Endothelial cell of umbilical vein (primary cell): ENCODE results near the gene KRT12. TPM values are rescaled to one million over a fixed set of nuclear protein-coding genes. Genes with fewer than 3 reads are reported as not detected.

Experiments used
- BruUV-seq: library from RNA; stranded (reverse); fragments of 400-500 nt; replicated peaks from 2 replicates; lab custom pipeline; 2021; lab: Mats Ljungman, UMichigan
- CTCF ChIA-PET: fragments of 300-600, 350-600 bp; sonication (Branson Sonifier 250); formaldehyde crosslinking; loops from one replicate; lab custom pipeline; 2021; ENCODE audit warnings: antibody characterized with exemption, inconsistent platforms; lab: Charles Lee
- POLR2A ChIA-PET: fragments of 300-600, 350-600 bp; sonication (Branson Sonifier 250); formaldehyde crosslinking; loops from one replicate; lab custom pipeline; 2021; ENCODE audit warnings: antibody characterized with exemption, inconsistent platforms; lab: Charles Lee
- DNase-seq: peaks from one replicate; pipeline ENCODE4 v3.0.0-alpha.2; 2011; ENCODE audit warnings: low read depth, low spot score
- FAIRE-seq: peaks from 2 replicates; lab custom pipeline; 2011; peaks lifted over from hg19 to GRCh38; lab: Jason Lieb, UNC
- H2AFZ ChIP-seq: 2 replicates; pipeline ENCODE4 v1.6.0; 2012; ENCODE audit warnings: low read depth, low read length, control low read depth, inconsistent platforms
- H3K27ac ChIP-seq: 2 replicates; pipeline ENCODE4 v1.5.1; 2011; ENCODE audit warnings: low read depth, mild to moderate bottlenecking, control low read depth, low read length, moderate library complexity; ENCODE audit not compliant: insufficient read depth
- H3K27me3 ChIP-seq, 2 experiments: 2 replicates each; pipeline versions ENCODE4 v1.6.0 to v1.6.1; 2011; ENCODE audit warnings: low read length in 2 of 2, mixed read lengths in 1 of 2; ENCODE audit not compliant: control insufficient read depth in 2 of 2, insufficient read depth in 2 of 2
- H3K36me3 ChIP-seq, 2 experiments: 2 replicates in 1 of 2; 3 replicates in 1 of 2; pipeline ENCODE4 v1.5.1; 2011; ENCODE audit warnings: low read length in 2 of 2, mild to moderate bottlenecking in 1 of 2, moderate library complexity in 1 of 2; ENCODE audit not compliant: control insufficient read depth in 2 of 2, insufficient read depth in 2 of 2; ENCODE audit errors: extremely low read depth in 1 of 2
- H3K4me1 ChIP-seq: 3 replicates; pipeline ENCODE4 v1.5.1; 2011; ENCODE audit warnings: mild to moderate bottlenecking, low read length; ENCODE audit not compliant: control insufficient read depth, insufficient read depth; ENCODE audit errors: extremely low read depth
- H3K4me2 ChIP-seq: 2 replicates; pipeline ENCODE4 v1.6.1; 2011; ENCODE audit warnings: low read length, control low read depth, mixed read lengths; ENCODE audit not compliant: insufficient read depth
- H3K4me3 ChIP-seq, 3 experiments: fragments of 200-600 bp in 1 of 3; sonication (generic), shearing (Covaris generic) in 1 of 3; replicated peaks in 1 of 3; 2 replicates each; pipeline ENCODE4 v1.5.1; 2011 to 2016; ENCODE audit warnings: control low read depth in 3 of 3, low read length in 3 of 3, mild to moderate bottlenecking in 2 of 3, inconsistent platforms in 1 of 3, low read depth in 1 of 3, moderate library complexity in 1 of 3; ENCODE audit not compliant: insufficient read depth in 1 of 3
- H3K79me2 ChIP-seq: 2 replicates; pipeline ENCODE4 v1.6.0; 2012; ENCODE audit warnings: low read length, inconsistent platforms; ENCODE audit not compliant: control insufficient read depth, insufficient read depth
- H3K9ac ChIP-seq: replicated peaks from 2 replicates; pipeline ENCODE3; 2011; ENCODE audit warnings: low read length, control low read depth; ENCODE audit not compliant: insufficient read depth; ENCODE audit errors: extremely low read depth
- H3K9me1 ChIP-seq: replicated peaks from 3 replicates; pipeline ENCODE4 v1.6.0; 2011; ENCODE audit warnings: mild to moderate bottlenecking, low read length; ENCODE audit not compliant: control insufficient read depth, insufficient read depth; ENCODE audit errors: extremely low read depth
- H3K9me3 ChIP-seq: replicated peaks from 2 replicates; pipeline ENCODE4 v1.5.1; 2012; ENCODE audit warnings: low read length, inconsistent platforms; ENCODE audit not compliant: control insufficient read depth, insufficient read depth
- H4K20me1 ChIP-seq: replicated peaks from 2 replicates; pipeline ENCODE3; 2011; ENCODE audit warnings: mild to moderate bottlenecking, low read length; ENCODE audit not compliant: control insufficient read depth, insufficient read depth; ENCODE audit errors: extremely low read depth
- CTCF ChIP-seq, 2 donors: IDR thresholded peaks; 1 replicate in 1 of 2; 2 replicates in 1 of 2; pipeline ENCODE4 v1.5.1; 2011; ENCODE audit warnings: low read length in 2 of 2, mild to moderate bottlenecking in 2 of 2, moderate library complexity in 2 of 2, control low read depth in 1 of 2, inconsistent platforms in 1 of 2, low read depth in 1 of 2; ENCODE audit not compliant: insufficient read depth in 1 of 2; ENCODE audit errors: extremely low read depth in 1 of 2
- EZH2 ChIP-seq: IDR thresholded peaks from 2 replicates; pipeline ENCODE4 v1.6.1; 2012; ENCODE audit warnings: borderline replicate concordance, low read depth, mild to moderate bottlenecking, moderate library complexity, low read length, inconsistent platforms; ENCODE audit not compliant: severe bottlenecking
- FOS ChIP-seq: IDR thresholded peaks from 2 replicates; pipeline ENCODE4 v1.6.1; 2011; ENCODE audit warnings: mild to moderate bottlenecking, low read length, moderate library complexity, borderline replicate concordance; ENCODE audit not compliant: insufficient read depth
- GATA2 ChIP-seq: IDR thresholded peaks from 2 replicates; pipeline ENCODE4 v1.7.0; 2011; ENCODE audit warnings: low read depth, mild to moderate bottlenecking, moderate library complexity, mixed read lengths, low read length; ENCODE audit not compliant: insufficient read length, insufficient read depth
- JUN ChIP-seq: IDR thresholded peaks from 2 replicates; pipeline ENCODE4 v1.6.1; 2011; ENCODE audit warnings: borderline replicate concordance, low read depth; ENCODE audit not compliant: insufficient read length, insufficient read depth
- MYC ChIP-seq: IDR thresholded peaks from one replicate; pipeline ENCODE4 v1.6.1; 2011; ENCODE audit warnings: mild to moderate bottlenecking, low read depth, low read length
- POLR2A ChIP-seq: IDR thresholded peaks from 2 replicates; pipeline ENCODE4 v1.6.1; 2012; ENCODE audit warnings: low read depth, mild to moderate bottlenecking, control low read depth, low read length
- POLR2AphosphoS5 ChIP-seq: IDR thresholded peaks from 2 replicates; pipeline ENCODE4 v1.6.1; 2012; ENCODE audit warnings: low read depth, mild to moderate bottlenecking, control low read depth, low read length, moderate library complexity; ENCODE audit not compliant: insufficient read depth
- dilution Hi-C: fragments of 300-500 bp; cut with MboI; formaldehyde crosslinking; loops from one replicate; pipeline ENCODE4 v1.15.0; 2019; ENCODE audit warnings: low sequenced_read_pairs; ENCODE audit not compliant: extremely low pct_ligation_motif_present
- intact Hi-C: fragments of 100-400 bp; cut with micrococcal nuclease; formaldehyde crosslinking; loops from one replicate; pipeline ENCODE4 v1.10.0; 2022
- polyA plus RNA-seq, 4 experiments: library from polyadenylated mRNA; depleted of rRNA in 3 of 4; stranded (reverse) in 3 of 4; unstranded in 1 of 4; fragments of >200 nt; gene quantifications; 2 replicates each; pipeline versions ENCODE4 v1.2.1 to v1.2.3, GENCODE V29; 2011 to 2012; ENCODE audit warnings: missing spikeins in 1 of 4
- total RNA-seq: library from RNA; stranded (reverse); gene quantifications from 2 replicates; pipeline ENCODE4 v1.2.3, GENCODE V29; 2021
- TF ChIP-seq, protein P1 (sequence below): IDR thresholded peaks from 2 replicates; pipeline ENCODE4 v1.6.1; 2011; ENCODE audit not compliant: insufficient read depth, insufficient read length

Gene KRT12
- total and polyA plus RNA-seq, 2 donors (not counting 3 experiments of a cell fraction or from before 2014, with no cell fraction given) = not detected

DNA sequence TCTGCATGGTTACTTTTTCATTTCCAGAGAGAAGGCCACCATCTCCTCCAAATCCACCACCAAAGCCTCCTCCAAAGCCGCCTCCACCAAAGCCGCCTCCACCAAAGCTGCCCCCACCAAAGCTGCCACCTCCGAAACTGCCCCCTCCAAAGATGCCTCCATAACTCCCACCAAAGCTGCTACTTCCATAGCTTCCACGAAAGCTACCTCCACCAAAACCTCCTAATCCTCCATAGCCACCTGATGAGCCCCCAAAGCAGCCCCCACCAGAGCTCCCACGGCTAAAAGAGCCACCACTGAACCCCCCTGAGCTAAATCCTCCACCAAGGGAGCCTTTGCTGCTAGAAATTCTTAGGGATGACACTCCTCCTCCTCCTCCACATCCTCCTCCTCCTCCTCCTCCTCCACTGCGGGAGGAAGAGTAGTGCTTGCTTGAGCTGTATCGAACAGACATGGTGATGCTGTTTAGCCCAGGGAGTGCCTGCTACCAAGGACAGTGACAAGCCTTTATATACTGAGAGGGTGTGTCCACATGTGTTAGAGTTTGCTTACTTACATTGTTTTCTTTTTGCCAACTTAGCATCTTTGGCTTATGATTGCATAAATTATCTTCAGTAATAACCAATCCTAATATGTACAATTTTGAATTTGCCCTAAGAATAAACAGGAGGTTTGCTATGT lies 44.8 kb downstream of the KRT12 start, which contains the start of gene KRT10:
Gene KRT10 (minus strand): TSS at position 483 of the 681 bp plus-strand sequence. CDS start 29 bp downstream, at position 454.
- dilution Hi-C loops = no loop called here
- H3K9me1 ChIP-seq = no peaks in the 10 kb centered on the region
- ChIA-PET CTCF (interaction anchor here (0.7 kb wide), 1 partner anchor 11 kb away, joined by 3 read pairs; no protein-coding TSS in a partner anchor), POLR2A (no interaction called here)
- H3K27ac ChIP-seq = no peak within 1 kb of the TSS
- H3K4me1 ChIP-seq = peaks cover 9% of the 10 kb centered on the region
- no peak within 1 kb of the TSS for H3K9ac ChIP-seq
- TF ChIP-seq, protein P1, sequence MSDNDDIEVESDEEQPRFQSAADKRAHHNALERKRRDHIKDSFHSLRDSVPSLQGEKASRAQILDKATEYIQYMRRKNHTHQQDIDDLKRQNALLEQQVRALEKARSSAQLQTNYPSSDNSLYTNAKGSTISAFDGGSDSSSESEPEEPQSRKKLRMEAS = no peak
- TF ChIP-seq GATA2 = no peak
- no peak for TF ChIP-seq POLR2AphosphoS5
- no peak for TF ChIP-seq MYC
- TF ChIP-seq CTCF (IDR thresholded peaks at IDR 0.05; ENCODE audit: extremely low read depth in 1 of 2, insufficient read depth in 1 of 2, low read depth in 1 of 2, low read length in 2 of 2) = no peak
- TF ChIP-seq FOS = no peak
- no peak for TF ChIP-seq JUN
- TF ChIP-seq POLR2A = no peak
- no peak for TF ChIP-seq EZH2
- no peak for DNase-seq
- no peaks in the 10 kb centered on the region for H3K79me2 ChIP-seq
- H3K27me3 ChIP-seq = no peaks in the 10 kb centered on the region
- intact Hi-C loops = no loop called here
- FAIRE-seq = no peak
- no peak within 1 kb of the TSS for H2AFZ ChIP-seq
- no peak within 1 kb of the TSS for H3K4me3 ChIP-seq
- H4K20me1 ChIP-seq = no peaks in the 10 kb centered on the region
- H3K4me2 ChIP-seq = no peak within 1 kb of the TSS
- no TSS peak for BruUV-seq
- H3K36me3 ChIP-seq = peaks cover 0 to 1% of the 10 kb centered on the region in 2 experiments
- no peaks in the 10 kb centered on the region for H3K9me3 ChIP-seq
